ENCODE measurements around the gene NTN4.
"Not testable (repeated sequence)": the region's sequence is repeated elsewhere in the genome, so short reads cannot be mapped to it uniquely, and the experiment has no call there.

The NTN4 gene

GRCh38 chr12:95756362-95756761 lies 34.2 kb downstream of the NTN4 start:
- no peak for TF ChIP-seq CTCF (IDR thresholded peaks at IDR 0.05; ENCODE audit: borderline replicate concordance, control extremely low read depth, extremely low read depth, insufficient read depth, missing control alignments)
- in situ Hi-C loops (cut with MboI; ENCODE audit: low sequenced_read_pairs, unreplicated experiment) = no loop called here
- no peak for DNase-seq (ENCODE audit: low spot score)

DNA sequence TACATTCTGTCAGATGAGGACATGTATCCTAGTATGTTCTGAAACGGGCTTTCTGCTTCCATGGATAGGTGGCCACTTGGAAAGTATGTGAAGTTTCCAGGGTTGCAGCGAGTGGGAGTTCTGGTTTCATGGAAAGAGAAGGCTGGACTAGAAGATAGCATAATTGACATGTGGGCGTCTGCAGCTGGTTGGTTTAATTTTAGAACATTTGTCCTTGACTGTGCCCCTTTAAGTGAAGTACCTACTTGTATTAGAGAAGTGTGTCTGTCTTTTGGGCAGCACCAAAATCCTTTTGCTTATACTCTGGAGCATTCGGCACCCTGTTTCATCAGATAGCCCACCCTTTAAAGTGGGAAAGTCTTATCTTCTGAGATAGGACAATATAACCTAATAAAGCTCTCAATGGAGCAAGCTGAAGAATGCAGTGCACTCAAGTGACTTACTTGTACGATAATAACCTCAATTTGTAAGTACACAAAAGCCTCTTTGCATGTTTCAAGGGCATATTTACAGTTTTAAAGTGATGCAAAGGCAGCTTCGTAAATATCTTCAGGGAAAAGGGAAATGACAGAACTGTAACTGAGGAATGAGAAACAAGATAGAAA lies 35.2 kb downstream of the NTN4 start:
- in situ Hi-C loops (cut with MboI; ENCODE audit: low sequenced_read_pairs, unreplicated experiment) = no loop called here
- no peak for DNase-seq (ENCODE audit: low spot score)
- TF ChIP-seq CTCF (IDR thresholded peaks at IDR 0.05; ENCODE audit: borderline replicate concordance, control extremely low read depth, extremely low read depth, insufficient read depth, missing control alignments) = no peak

DNA sequence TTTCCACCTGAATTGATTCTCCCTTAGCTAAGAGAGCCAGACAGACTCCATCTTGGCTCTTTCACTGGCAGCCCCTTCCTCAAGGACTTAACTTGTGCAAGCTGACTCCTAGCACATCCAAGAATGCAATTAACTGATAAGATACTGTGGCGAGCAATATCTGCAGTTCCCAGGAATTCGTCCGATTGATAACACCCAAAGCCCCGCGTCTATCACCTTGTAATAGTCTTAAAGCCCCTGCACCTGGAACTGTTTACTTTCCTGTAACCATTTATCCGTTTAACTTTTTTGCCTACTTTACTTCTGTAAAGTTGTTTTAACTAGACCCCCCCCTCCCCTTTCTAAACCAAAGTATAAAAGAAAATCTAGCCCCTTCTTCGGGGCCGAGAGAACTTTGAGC lies 44.5 kb downstream of the NTN4 start:
- in situ Hi-C loops (cut with MboI; ENCODE audit: low sequenced_read_pairs, unreplicated experiment); DNase-seq (ENCODE audit: low spot score): not testable (repeated sequence)

DNA sequence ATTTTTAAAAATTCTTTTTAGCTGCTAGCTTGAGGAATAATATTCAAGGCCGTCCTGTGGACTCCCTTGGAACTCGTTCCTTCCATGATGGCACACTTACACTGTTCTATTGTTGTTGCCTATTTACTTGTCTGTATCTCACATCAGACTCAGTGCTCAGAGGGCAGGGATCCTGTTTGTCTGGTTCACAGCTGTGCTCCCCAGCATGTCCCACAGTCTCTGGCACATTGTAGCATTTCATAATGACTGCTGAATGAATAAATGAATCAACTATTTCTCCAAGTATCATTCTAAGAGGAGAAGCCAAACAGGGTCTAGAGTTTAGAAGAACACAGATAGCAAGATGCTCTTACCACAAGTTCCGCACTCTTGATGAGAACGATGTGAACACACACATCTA lies 48.0 kb downstream of the NTN4 start:
- DNase-seq (ENCODE audit: low spot score) = no peak
- in situ Hi-C loops (cut with MboI; ENCODE audit: low sequenced_read_pairs, unreplicated experiment) = no loop called here
- TF ChIP-seq CTCF (IDR thresholded peaks at IDR 0.05; ENCODE audit: borderline replicate concordance, control extremely low read depth, extremely low read depth, insufficient read depth, missing control alignments) = no peak

DNA sequence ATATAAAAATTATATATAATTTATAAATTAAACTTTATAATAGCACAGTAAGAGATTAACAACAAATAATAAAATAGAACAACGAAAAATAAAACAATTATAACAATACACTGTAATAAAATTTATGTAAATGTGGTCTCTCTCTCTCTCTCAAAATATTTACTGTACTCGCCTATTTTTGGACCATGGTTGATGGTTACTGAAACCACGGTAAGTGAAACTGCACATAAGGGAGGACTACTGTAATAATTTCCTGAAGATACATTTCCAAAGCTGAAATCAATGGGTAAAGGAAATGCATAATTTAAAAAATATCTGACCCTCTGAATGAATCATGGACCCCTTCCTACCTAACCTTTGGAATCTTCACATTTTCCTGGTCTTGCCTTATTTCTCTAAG lies 48.9 kb downstream of the NTN4 start:
- in situ Hi-C loops (cut with MboI; ENCODE audit: low sequenced_read_pairs, unreplicated experiment) = no loop called here
- DNase-seq (ENCODE audit: low spot score) = no peak
- TF ChIP-seq CTCF (IDR thresholded peaks at IDR 0.05; ENCODE audit: borderline replicate concordance, control extremely low read depth, extremely low read depth, insufficient read depth, missing control alignments) = no peak

DNA sequence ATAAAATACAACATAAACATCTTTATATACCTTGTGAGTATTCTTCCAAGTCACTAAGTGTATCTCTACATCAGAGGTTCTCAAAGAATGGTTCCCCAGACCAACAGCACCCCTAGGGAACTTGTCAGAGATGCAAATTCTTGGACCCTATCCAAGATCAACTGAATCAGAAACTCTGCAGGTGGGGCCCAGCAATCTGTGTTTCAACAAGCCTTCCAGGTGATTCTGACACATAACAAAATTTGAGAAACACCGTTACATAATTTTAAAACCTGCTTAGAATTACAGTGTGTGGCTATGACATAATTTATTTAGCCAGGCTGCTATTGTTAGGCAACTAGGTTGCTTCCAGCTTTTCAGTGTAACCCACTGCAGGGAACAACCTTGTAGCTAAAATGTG lies 49.8 kb downstream of the NTN4 start:
- TF ChIP-seq CTCF (IDR thresholded peaks at IDR 0.05; ENCODE audit: borderline replicate concordance, control extremely low read depth, extremely low read depth, insufficient read depth, missing control alignments) = no peak
- DNase-seq (ENCODE audit: low spot score) = no peak
- in situ Hi-C loops (cut with MboI; ENCODE audit: low sequenced_read_pairs, unreplicated experiment) = no loop called here

- in situ Hi-C loops (cut with MboI; ENCODE audit: low sequenced_read_pairs, unreplicated experiment) = no loop called here
- no peak for DNase-seq (ENCODE audit: low spot score)
These were observed 50.8 kb downstream of the NTN4 start for GRCh38 chr12:95739561-95740313.

More at GRCh38 chr12:95739561-95740313, 50.8 kb downstream of the NTN4 start:
- TF ChIP-seq CTCF (IDR thresholded peaks at IDR 0.05; ENCODE audit: borderline replicate concordance, control extremely low read depth, extremely low read depth, insufficient read depth, missing control alignments) = no peak

All from GM13976 (cell line).